Esophagus muscularis mucosa (tissue), 3 donors: ENCODE measurements around the gene MRGPRF.
"Not testable (repeated sequence)": the region's sequence is repeated elsewhere in the genome, so short reads cannot be mapped to it uniquely, and the experiment has no call there.

ENCODE experiments used
- POLR2A ChIP-seq: fragments of 450-650 bp; IDR thresholded peaks from one replicate; pipeline ENCODE4 v1.6.1; 2017; ENCODE audit warnings: antibody characterized with exemption, moderate library complexity, mild to moderate bottlenecking, low read depth
- POLR2AphosphoS5 ChIP-seq, 2 donors: sonication (generic); formaldehyde crosslinking; IDR thresholded peaks; one replicate each; pipeline ENCODE4 v1.6.1; 2017; ENCODE audit warnings: antibody characterized with exemption in 2 of 2
- TF ChIP-seq, protein P1 (sequence below), 3 experiments: fragments of 200-600 bp in 2 of 3; fragments of 450-650 bp in 1 of 3; sonication (generic) in 2 of 3; IDR thresholded peaks; one replicate each; pipeline ENCODE4 v1.5.1; 2017 to 2019; ENCODE audit warnings: antibody characterized with exemption in 3 of 3, mild to moderate bottlenecking in 2 of 3, moderate library complexity in 1 of 3

DNA sequence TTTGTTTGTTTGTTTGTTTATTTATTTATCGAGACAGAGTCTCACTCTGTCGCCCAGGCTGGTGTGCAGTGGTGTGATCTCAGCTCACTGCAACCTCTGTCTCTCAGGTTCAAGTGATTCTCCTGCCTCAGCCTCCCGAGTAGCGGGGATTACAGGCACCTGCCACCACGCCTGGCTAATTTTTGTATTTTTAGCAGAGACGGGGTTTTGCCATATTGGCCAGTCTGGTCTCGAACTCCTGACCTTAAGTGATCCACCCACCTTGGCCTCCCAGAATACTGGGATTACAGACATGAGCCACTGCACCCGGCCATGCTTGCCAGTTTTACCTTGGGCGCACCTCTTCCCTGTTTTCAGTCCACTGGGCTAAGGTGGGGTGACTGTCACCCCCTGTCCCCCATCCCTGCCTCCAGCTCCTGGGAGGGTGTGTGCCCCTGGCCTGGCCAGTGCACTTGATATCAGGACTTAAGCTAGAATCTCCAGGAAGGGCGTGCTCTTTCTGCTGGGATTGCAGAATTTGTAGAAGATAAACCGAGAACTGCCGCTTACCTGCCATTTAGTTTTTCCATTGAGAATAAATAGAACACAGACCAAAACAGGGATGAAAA lies 13.2 kb downstream of the MRGPRF start:
- TF ChIP-seq, protein P1, sequence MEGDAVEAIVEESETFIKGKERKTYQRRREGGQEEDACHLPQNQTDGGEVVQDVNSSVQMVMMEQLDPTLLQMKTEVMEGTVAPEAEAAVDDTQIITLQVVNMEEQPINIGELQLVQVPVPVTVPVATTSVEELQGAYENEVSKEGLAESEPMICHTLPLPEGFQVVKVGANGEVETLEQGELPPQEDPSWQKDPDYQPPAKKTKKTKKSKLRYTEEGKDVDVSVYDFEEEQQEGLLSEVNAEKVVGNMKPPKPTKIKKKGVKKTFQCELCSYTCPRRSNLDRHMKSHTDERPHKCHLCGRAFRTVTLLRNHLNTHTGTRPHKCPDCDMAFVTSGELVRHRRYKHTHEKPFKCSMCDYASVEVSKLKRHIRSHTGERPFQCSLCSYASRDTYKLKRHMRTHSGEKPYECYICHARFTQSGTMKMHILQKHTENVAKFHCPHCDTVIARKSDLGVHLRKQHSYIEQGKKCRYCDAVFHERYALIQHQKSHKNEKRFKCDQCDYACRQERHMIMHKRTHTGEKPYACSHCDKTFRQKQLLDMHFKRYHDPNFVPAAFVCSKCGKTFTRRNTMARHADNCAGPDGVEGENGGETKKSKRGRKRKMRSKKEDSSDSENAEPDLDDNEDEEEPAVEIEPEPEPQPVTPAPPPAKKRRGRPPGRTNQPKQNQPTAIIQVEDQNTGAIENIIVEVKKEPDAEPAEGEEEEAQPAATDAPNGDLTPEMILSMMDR (IDR thresholded peaks at IDR 0.05): not testable (repeated sequence)
- not testable (repeated sequence) for TF ChIP-seq POLR2AphosphoS5 (IDR thresholded peaks at IDR 0.05); POLR2A
